Right lobe of liver (tissue), 6 donors: ENCODE results near the gene LRRC7. TPM values are rescaled to one million over a fixed set of nuclear protein-coding genes. Genes with fewer than 3 reads are reported as not detected.

Experiments
- ATAC-seq, 4 donors: fragments of 200-7000 bp; cut with Tn5 transposase; one replicate each; pipeline ENCODE4 v1.9.1; 2020; ENCODE audit warnings: mild to moderate bottlenecking in 4 of 4, moderate library complexity in 4 of 4
- DNase-seq, 3 donors: peaks; one replicate each; pipeline ENCODE4 v3.0.0-alpha.2; 2020
- H3K27ac ChIP-seq, 3 donors: fragments of 200-600 bp; one replicate each; pipeline ENCODE4 v1.8.0; 2022
- H3K27me3 ChIP-seq, 2 donors: fragments of 200-600 bp; one replicate each; pipeline ENCODE4 v1.8.0; 2022
- H3K36me3 ChIP-seq, 4 donors: fragments of 200-600 bp; sonication (generic) in 1 of 4; one replicate each; pipeline versions ENCODE4 v1.5.1 to v1.8.0; 2017 to 2022; ENCODE audit warnings: control low read depth in 1 of 4
- H3K4me1 ChIP-seq, 4 donors: fragments of 200-600 bp; sonication (generic) in 1 of 4; one replicate each; pipeline versions ENCODE4 v1.5.1 to v1.8.0; 2017 to 2022; ENCODE audit warnings: control low read depth in 1 of 4
- H3K4me3 ChIP-seq, 3 donors: fragments of 200-600 bp; one replicate each; pipeline ENCODE4 v1.8.0; 2022
- H3K9me3 ChIP-seq, 4 donors: fragments of 200-600 bp; sonication (generic) in 1 of 4; one replicate each; pipeline versions ENCODE4 v1.5.1 to v1.8.0; 2017 to 2022; ENCODE audit warnings: control low read depth in 1 of 4
- POLR2A ChIP-seq: fragments of 450-650 bp; IDR thresholded peaks from one replicate; pipeline ENCODE4 v1.6.1; 2017; ENCODE audit warnings: antibody characterized with exemption, mild to moderate bottlenecking
- WGBS: methylation state at CpG from one replicate; pipeline ENCODE4 v1.1.6; 2018; ENCODE audit warnings: low coverage, low lambda C conversion rate; ENCODE audit not compliant: insufficient coverage; ENCODE audit errors: missing lambda C conversion rate; 5-methylcytosine and 5-hydroxymethylcytosine counted together
- intact Hi-C, 2 donors: fragments of 100-400 bp; cut with DNase I; formaldehyde crosslinking; loops; one replicate each; pipeline versions ENCODE4 v1.11.2 to v1.14.1; 2022
- total RNA-seq, 6 experiments: library from RNA; depleted of rRNA in 2 of 6; stranded (reverse); fragments of >200 nt in 2 of 6; fragmentation: NEBNext Ultra II Directional in 3 of 6; extraction: Animal tissue kit (Norgen Biotek cat#: 25700) in 3 of 6; gene quantifications; one replicate each; pipeline versions ENCODE4 v1.1.0 to v1.2.4, GENCODE V29; 2016 to 2023
- TF ChIP-seq, protein P1 (sequence below), 4 donors: fragments of 200-600 bp in 3 of 4; fragments of 450-650 bp in 1 of 4; IDR thresholded peaks; one replicate each; pipeline versions ENCODE4 v1.5.1 to v1.8.0; 2016 to 2022; ENCODE audit warnings: antibody characterized with exemption in 4 of 4, mild to moderate bottlenecking in 2 of 4
- donor health status: DM: no; HTN: yes; CAD: no.
- donor health status: DM: no; HTN: no; CAD: no.
- donor health status: DM: no; HTN: no; CAD: no.
- donor health status: DM: no; HTN: yes; CAD: no.
- donor health status: DM: no; HTN: yes; CAD: no.

Gene LRRC7
- total RNA-seq, 6 experiments from 2014 or later = 0.06 to 0.66 (median 0.22) TPM

DNA sequence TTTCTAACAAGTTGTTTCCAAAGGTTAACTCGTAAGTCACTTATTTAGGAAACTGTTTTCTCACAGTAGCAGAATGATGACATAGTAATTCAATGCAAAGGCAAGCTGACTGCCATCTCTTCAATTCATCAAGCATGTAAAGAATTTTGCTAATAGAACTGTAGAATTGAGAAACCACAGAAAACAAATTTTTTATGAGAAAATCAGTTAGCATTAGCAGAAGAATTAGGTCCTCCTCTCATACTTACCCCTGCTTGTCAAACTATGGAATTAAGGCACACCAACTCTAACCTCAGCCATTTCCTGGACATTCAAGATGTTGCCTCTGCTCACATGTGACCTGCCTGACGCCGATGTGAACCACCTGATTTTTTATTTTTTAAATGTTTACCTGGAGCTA lies 522.4 kb downstream of the LRRC7 start:
- no peak overlapping the region for H3K27ac ChIP-seq
- no peaks in the 10 kb centered on the region for H3K36me3 ChIP-seq
- TF ChIP-seq POLR2A = no peak
- TF ChIP-seq, protein P1, sequence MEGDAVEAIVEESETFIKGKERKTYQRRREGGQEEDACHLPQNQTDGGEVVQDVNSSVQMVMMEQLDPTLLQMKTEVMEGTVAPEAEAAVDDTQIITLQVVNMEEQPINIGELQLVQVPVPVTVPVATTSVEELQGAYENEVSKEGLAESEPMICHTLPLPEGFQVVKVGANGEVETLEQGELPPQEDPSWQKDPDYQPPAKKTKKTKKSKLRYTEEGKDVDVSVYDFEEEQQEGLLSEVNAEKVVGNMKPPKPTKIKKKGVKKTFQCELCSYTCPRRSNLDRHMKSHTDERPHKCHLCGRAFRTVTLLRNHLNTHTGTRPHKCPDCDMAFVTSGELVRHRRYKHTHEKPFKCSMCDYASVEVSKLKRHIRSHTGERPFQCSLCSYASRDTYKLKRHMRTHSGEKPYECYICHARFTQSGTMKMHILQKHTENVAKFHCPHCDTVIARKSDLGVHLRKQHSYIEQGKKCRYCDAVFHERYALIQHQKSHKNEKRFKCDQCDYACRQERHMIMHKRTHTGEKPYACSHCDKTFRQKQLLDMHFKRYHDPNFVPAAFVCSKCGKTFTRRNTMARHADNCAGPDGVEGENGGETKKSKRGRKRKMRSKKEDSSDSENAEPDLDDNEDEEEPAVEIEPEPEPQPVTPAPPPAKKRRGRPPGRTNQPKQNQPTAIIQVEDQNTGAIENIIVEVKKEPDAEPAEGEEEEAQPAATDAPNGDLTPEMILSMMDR (IDR thresholded peaks at IDR 0.05) = no peak
- no peak overlapping the region for H3K4me3 ChIP-seq
- intact Hi-C loops = no loop called here
- DNase-seq (no peak), ATAC-seq (no peak)
- 45% methylated on average over 3 of the region's 3 CpGs for WGBS
- no peaks in the 10 kb centered on the region for H3K9me3 ChIP-seq
- H3K4me1 ChIP-seq = no peaks in the 10 kb centered on the region
- no peaks in the 10 kb centered on the region for H3K27me3 ChIP-seq

DNA sequence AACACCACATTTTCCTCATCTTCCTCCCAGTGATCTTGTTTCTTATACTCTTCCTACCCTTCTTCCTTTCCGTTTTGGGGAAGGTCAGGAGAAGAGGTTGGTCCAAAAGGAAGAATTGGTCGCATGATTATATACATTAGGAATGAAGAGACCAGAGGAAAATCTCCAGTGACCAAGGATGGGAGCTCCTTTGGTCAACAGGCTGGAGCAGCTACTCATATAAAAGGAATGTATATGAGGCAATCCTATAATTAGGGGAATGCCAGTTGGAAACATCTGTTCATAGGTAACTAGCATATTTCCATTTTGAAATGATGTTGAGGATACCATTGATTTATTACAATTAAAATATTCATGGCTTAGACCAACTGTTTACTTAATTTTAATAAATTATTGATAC lies 523.2 kb downstream of the LRRC7 start:
- Histone ChIP-seq H3K27ac (no peak overlapping the region), H3K4me1 (no peaks in the 10 kb centered on the region), H3K27me3 (no peaks in the 10 kb centered on the region), H3K36me3 (no peaks in the 10 kb centered on the region), H3K9me3 (no peaks in the 10 kb centered on the region), H3K4me3 (no peak overlapping the region)
- TF ChIP-seq POLR2A = no peak
- TF ChIP-seq, protein P1 (IDR thresholded peaks at IDR 0.05) = no peak
- 60% methylated on average over 2 of the region's 2 CpGs for WGBS
- intact Hi-C loops = no loop called here
- ATAC-seq (no peak), DNase-seq (no peak)

DNA sequence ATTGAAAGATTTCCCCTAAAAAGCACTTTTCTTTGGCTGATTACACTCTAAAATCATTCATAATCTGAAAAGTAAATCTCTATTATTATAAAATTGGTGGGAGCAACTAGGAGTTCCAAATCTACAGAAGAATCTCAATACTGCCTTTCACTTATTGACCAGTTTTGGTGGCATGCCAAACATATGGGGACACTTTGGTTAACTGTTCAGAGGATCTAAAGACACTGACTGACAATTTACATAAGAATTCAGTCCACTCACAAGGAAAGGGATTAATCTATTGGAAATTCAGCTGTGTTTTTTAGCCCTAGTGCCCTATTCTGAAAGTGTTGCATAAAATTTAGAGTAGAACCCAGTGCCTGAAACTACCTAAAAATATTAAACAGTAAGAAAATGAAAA lies 524.1 kb downstream of the LRRC7 start:
- Histone ChIP-seq H3K4me3 (no peak overlapping the region), H3K4me1 (no peaks in the 10 kb centered on the region), H3K27ac (no peak overlapping the region), H3K9me3 (no peaks in the 10 kb centered on the region), H3K27me3 (no peaks in the 10 kb centered on the region), H3K36me3 (no peaks in the 10 kb centered on the region)
- intact Hi-C loops = no loop called here
- TF ChIP-seq, protein P1 (IDR thresholded peaks at IDR 0.05) = no peak
- no peak for TF ChIP-seq POLR2A
- DNase-seq (no peak), ATAC-seq (no peak)

DNA sequence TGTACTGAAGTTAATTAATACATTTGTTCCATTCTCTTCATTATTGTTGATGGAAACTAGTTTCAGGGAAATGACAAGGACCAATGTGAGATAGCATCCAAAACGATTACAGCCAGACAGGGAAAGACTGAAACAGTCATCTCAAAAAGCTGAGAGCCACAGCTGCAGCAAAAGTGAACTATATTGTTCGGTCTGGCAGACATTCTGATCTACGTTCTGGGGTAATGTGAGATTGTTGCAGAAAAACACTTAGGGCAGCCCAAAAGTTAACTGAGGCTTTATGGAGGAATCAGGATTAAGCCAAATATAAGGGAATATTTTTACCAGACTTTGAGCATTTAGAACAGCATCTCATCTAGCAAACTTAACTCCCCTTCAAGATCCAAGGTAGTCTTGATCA lies 524.8 kb downstream of the LRRC7 start:
- WGBS = 35% methylated on average over 3 of the region's 3 CpGs
- no peaks in the 10 kb centered on the region for H3K9me3 ChIP-seq
- ATAC-seq (no peak), DNase-seq (no peak)
- no peak overlapping the region for H3K4me3 ChIP-seq
- H3K36me3 ChIP-seq = no peaks in the 10 kb centered on the region
- TF ChIP-seq, protein P1 (IDR thresholded peaks at IDR 0.05) = no peak
- no peak for TF ChIP-seq POLR2A
- intact Hi-C loops = no loop called here
- H3K27ac ChIP-seq = no peak overlapping the region
- no peaks in the 10 kb centered on the region for H3K27me3 ChIP-seq
- H3K4me1 ChIP-seq = no peaks in the 10 kb centered on the region

DNA sequence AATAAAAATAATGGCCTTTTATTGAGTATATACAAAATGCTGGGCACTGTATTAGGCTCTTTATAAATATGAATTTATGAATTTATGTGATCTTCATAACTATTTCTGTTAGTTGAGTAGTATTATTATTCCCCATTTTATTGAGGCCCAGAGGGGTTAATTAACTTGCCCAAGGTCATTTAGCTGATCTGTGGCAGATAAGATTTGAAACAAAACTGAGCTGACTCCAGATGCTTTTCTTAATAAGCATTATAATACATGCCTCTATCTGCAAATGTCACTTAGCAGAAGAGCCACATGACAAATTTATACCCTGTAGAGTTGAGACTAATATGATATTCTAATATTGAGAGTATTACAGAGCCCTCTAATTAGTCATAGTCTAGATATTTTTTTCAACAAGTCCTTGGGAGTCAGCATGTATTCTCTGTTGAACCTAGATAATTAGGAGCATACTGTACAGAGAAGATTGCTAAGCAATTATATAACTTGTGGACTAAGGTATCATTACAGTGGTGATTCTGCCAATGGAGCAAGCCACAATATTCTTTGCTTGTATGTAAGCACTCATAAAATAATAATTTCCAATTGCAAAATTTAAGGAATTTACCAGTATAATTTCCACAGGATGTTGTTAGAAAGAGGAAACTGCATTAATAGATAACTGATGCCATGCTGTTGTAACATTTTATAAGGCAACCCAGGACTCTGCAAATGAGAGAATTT lies 525.7 kb downstream of the LRRC7 start:
- intact Hi-C loops = no loop called here
- DNase-seq = no peak
- Histone ChIP-seq H3K36me3 (no peaks in the 10 kb centered on the region), H3K27ac (no peak overlapping the region), H3K4me1 (no peaks in the 10 kb centered on the region), H3K4me3 (no peak overlapping the region), H3K27me3 (no peaks in the 10 kb centered on the region), H3K9me3 (no peaks in the 10 kb centered on the region)
- ATAC-seq = no peak
- TF ChIP-seq, protein P1 (IDR thresholded peaks at IDR 0.05) = no peak
- TF ChIP-seq POLR2A = no peak
